Measurements from ENCODE around the gene HIGD2B. TPM values are rescaled to one million over a fixed set of nuclear protein-coding genes. Genes with fewer than 3 reads are reported as not detected.
A peak's percentile ranks its signal among the peaks of the same experiment; 100 is the strongest.

The HIGD2B gene
- total and polyA plus RNA-seq, 9 of the 15 experiments (the other 6 are each of a cell fraction or from before 2014, with no cell fraction given), result 0.04 to 0.18 (median 0.14) TPM; not detected in 6

- TF ChIP-seq U2AF1 (optimal IDR thresholded peaks at IDR 0.05; ENCODE audit: low read depth, low read length) (no peak), E2F3 (CRISPR knock-in tag; IDR thresholded peaks at IDR 0.05) (no peak), ZNF316 (IDR thresholded peaks at IDR 0.05) (no peak), ZBTB49 (CRISPR knock-in tag; IDR thresholded peaks at IDR 0.05; ENCODE audit: borderline replicate concordance) (no peak), RCOR1 (IDR thresholded peaks at IDR 0.05; ENCODE audit: borderline replicate concordance in 1 of 2, low read depth in 2 of 2, low read length in 2 of 2) (peak in 1 of 2 experiments; percentile 51; a peak in 2 of 4 replicates), ZNF584 (CRISPR knock-in tag; IDR thresholded peaks at IDR 0.05; ENCODE audit: low read depth) (no peak), PHF20 (IDR thresholded peaks at IDR 0.05; ENCODE audit: partially characterized antibody) (peak; percentile 89), ERF (CRISPR knock-in tag; IDR thresholded peaks at IDR 0.05) (peak; percentile 58; the same call in 1 of the 2 replicates), OTX1 (CRISPR knock-in tag; IDR thresholded peaks at IDR 0.05) (peak; percentile 76; the same call in 1 of the 2 replicates), ELF2 (CRISPR knock-in tag; IDR thresholded peaks at IDR 0.05) (peak; percentile 69; the same call in 1 of the 2 replicates), RFX5 (IDR thresholded peaks at IDR 0.05; ENCODE audit: low read depth, low read length) (no peak), ZNF408 (CRISPR knock-in tag; IDR thresholded peaks at IDR 0.05; ENCODE audit: low read depth) (no peak), YY1 (IDR thresholded peaks at IDR 0.05; ENCODE audit: borderline replicate concordance in 1 of 3, control insufficient read depth in 1 of 3, extremely low read depth in 1 of 3, insufficient read depth in 3 of 3, insufficient read length in 1 of 3, insufficient replicate concordance in 2 of 3, low read depth in 1 of 3, low read length in 2 of 3) (peak; percentile 73 to 91 (median 90)), EP300 (IDR thresholded peaks at IDR 0.05; ENCODE audit: low read length) (0 out of 2 replicates have a peak, but pooled peaks have one; percentile 10), FOXM1 (IDR thresholded peaks at IDR 0.05; ENCODE audit: low read depth) (no peak), FOXM1 (CRISPR knock-in tag; IDR thresholded peaks at IDR 0.05; ENCODE audit: low read depth) (no peak), CREB1 (IDR thresholded peaks at IDR 0.05) (peak; percentile 47; the same call in 1 of the 2 replicates), CREB1 (CRISPR knock-in tag; IDR thresholded peaks at IDR 0.05) (peak; percentile 53; the same call in 1 of the 2 replicates), SIN3A (IDR thresholded peaks at IDR 0.05; ENCODE audit: borderline replicate concordance in 2 of 2, control insufficient read depth in 1 of 2, low read depth in 2 of 2, low read length in 2 of 2) (0 out of 4 replicates have a peak, but pooled peaks of 1 of the 2 experiments have one; percentile 43), TAF9B (IDR thresholded peaks at IDR 0.05; ENCODE audit: partially characterized antibody) (peak; percentile 81), NFE2 (IDR thresholded peaks at IDR 0.05; ENCODE audit: low read depth) (peak; percentile 43; the same call in 1 of the 2 replicates), BCOR (IDR thresholded peaks at IDR 0.05) (no peak), IRF2 (CRISPR knock-in tag; IDR thresholded peaks at IDR 0.05) (no peak), PTTG1 (tag; IDR thresholded peaks at IDR 0.05; ENCODE audit: low read depth) (no peak), PKNOX1 (IDR thresholded peaks at IDR 0.05) (no peak)
Measured at GRCh38 chr15:72685925-72686794, at the start of gene HIGD2B, which contains the start of gene BBS4 (continued).

Data from K562 (cell line).